Natural killer cell treated with Interleukin-12 subunit alpha and Interleukin-12 subunit beta and Interleukin-15 and Interleukin-18, amount 100 ng/mL, for 72 hours (primary cell): Measurements from ENCODE around the gene PDE3B. TPM values are rescaled to one million over a fixed set of nuclear protein-coding genes. Genes with fewer than 3 reads are reported as not detected.
"Not testable (repeated sequence)": the region's sequence is repeated elsewhere in the genome, so short reads cannot be mapped to it uniquely, and the experiment has no call there.

Source experiments
- ATAC-seq, 2 donors: fragments of 150-1000 bp; cut with Tn5 transposase in 1 of 2; sonication (Bioruptor Pico), chemical (Tn5 transposase) in 1 of 2; 2 replicates each; pipeline ENCODE4 v1.10.0; 2021
- DNase-seq: peaks from one replicate; pipeline ENCODE4 v3.0.0; 2022; ENCODE audit warnings: low spot score
- H3K27ac Mint-ChIP-seq, 2 donors: 1 replicate in 1 of 2; 2 replicates in 1 of 2; pipeline ENCODE4 v1.8.0; 2022; ENCODE audit warnings: mixed read lengths in 2 of 2, mild to moderate bottlenecking in 1 of 2, moderate library complexity in 1 of 2
- H3K27me3 Mint-ChIP-seq, 2 donors: 1 replicate in 1 of 2; 2 replicates in 1 of 2; pipeline ENCODE4 v1.8.0; 2022; ENCODE audit warnings: mixed read lengths in 2 of 2
- H3K36me3 Mint-ChIP-seq: one replicate; pipeline ENCODE4 v1.8.0; 2022; ENCODE audit warnings: mixed read lengths
- H3K4me1 Mint-ChIP-seq, 2 donors: 1 replicate in 1 of 2; 2 replicates in 1 of 2; pipeline ENCODE4 v1.8.0; 2022; ENCODE audit warnings: low read depth in 2 of 2, mixed read lengths in 2 of 2, mild to moderate bottlenecking in 1 of 2
- H3K4me3 Mint-ChIP-seq: one replicate; pipeline ENCODE4 v1.8.0; 2022; ENCODE audit warnings: mixed read lengths
- H3K9me3 Mint-ChIP-seq: 2 replicates; pipeline ENCODE4 v1.8.0; 2022; ENCODE audit warnings: mixed read lengths
- total RNA-seq, 2 donors: library from RNA; stranded (reverse); gene quantifications; one replicate each; pipeline ENCODE4 v1.2.3, GENCODE V29; 2022

PDE3B gene
- total RNA-seq, 2 donors from 2014 or later: 17.7 to 56.8 TPM

- H3K4me3 Mint-ChIP-seq: peak overlapping the region; percentile 73
- H3K4me1 Mint-ChIP-seq: peaks cover 25 to 54% of the 10 kb centered on the region in 2 donors
- H3K9me3 Mint-ChIP-seq: peaks cover 3% of the 10 kb centered on the region
- H3K27me3 Mint-ChIP-seq: no peaks in the 10 kb centered on the region
- ATAC-seq (peak in 1 of 2 donors; percentile 77), DNase-seq (no peak)
- peak overlapping the region; percentile 75 to 80 for H3K27ac Mint-ChIP-seq
- peaks cover 24% of the 10 kb centered on the region for H3K36me3 Mint-ChIP-seq
Measured at GRCh38 chr11:14784230-14784629, 140.6 kb downstream of the PDE3B start.

DNA sequence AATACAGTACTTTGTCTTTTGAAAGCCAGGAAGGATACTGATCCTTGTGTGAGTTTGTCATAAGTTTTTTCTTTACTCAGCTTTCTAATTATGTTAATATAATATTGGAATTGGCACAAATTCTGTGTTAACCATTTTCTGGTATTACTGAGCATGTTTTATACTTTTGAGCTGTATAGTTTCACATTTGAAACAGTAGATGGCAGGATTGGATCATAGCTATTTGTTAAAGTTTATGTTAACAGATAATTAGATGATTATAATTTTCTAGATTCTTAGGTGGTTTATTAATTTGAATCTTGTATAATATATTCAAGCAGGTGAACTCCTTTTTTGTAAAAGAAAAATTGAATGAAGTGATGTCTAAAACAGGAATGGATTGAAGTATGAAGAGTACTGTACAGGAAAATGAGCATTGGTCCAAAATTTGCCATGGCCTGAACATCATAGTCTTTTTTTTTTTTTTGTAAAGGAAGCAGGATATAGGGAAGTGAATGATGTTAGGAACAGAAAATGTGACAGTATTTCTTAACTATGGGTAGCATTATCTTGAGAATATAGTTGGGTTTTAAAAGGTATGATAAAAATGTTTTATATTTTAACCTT lies 146.4 kb downstream of the PDE3B start:
- H3K27me3 Mint-ChIP-seq: no peaks in the 10 kb centered on the region
- DNase-seq: no peak
- H3K4me3 Mint-ChIP-seq: no peak overlapping the region
- peaks cover 0 to 1% of the 10 kb centered on the region in 2 donors for H3K4me1 Mint-ChIP-seq
- H3K36me3 Mint-ChIP-seq: no peaks in the 10 kb centered on the region
- H3K9me3 Mint-ChIP-seq: no peaks in the 10 kb centered on the region
- ATAC-seq: no peak
- H3K27ac Mint-ChIP-seq: no peak overlapping the region

DNA sequence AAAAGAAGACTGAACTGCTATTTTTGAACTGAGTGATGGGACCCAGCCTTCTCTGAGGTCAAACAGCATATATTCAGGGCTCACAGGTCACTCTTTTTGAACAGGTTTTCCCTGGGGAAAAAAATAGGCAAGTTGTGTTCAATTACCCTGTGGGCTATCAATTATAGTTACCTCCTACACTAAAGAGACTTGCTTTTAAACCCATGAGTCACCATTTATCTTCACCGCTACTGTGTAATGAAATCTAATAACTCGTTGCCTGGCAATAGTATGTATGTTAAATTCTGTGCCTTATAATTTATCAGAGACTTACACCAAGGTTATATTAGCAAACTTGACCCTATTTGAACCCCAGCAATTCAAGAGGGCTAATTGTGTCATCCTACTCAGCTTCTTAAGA lies 149.9 kb downstream of the PDE3B start:
- Mint-ChIP-seq H3K27ac (no peak overlapping the region), H3K36me3 (peaks cover 12% of the 10 kb centered on the region), H3K4me1 (peaks cover 0 to 20% of the 10 kb centered on the region in 2 donors), H3K4me3 (no peak overlapping the region), H3K27me3 (no peaks in the 10 kb centered on the region), H3K9me3 (no peaks in the 10 kb centered on the region)
- DNase-seq (no peak), ATAC-seq (no peak)

DNA sequence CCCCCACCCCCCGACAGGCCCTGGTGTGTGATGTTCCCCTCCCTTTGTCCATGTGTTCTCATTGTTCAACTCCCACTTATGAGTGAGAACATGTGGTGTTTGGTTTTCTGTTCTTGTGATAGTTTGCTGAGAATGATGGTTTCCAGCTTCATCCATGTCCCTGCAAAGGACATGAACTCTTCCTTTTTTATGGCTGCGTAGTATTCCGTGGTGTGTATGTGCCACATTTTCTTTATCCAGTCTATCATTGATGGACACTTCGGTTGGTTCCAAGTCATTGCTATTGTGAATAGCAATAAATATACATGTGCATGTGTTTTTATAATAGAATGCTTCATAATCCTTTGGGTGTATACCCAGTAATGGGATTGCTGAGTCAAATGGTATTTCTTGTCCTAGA lies 152.4 kb downstream of the PDE3B start:
- not testable (repeated sequence) for ATAC-seq, H3K4me3 Mint-ChIP-seq, H3K9me3 Mint-ChIP-seq, DNase-seq, H3K27me3 Mint-ChIP-seq, H3K27ac Mint-ChIP-seq
- Mint-ChIP-seq H3K36me3 (peaks cover 18% of the 10 kb centered on the region), H3K4me1 (peaks cover 4 to 26% of the 10 kb centered on the region in 2 donors)

DNA sequence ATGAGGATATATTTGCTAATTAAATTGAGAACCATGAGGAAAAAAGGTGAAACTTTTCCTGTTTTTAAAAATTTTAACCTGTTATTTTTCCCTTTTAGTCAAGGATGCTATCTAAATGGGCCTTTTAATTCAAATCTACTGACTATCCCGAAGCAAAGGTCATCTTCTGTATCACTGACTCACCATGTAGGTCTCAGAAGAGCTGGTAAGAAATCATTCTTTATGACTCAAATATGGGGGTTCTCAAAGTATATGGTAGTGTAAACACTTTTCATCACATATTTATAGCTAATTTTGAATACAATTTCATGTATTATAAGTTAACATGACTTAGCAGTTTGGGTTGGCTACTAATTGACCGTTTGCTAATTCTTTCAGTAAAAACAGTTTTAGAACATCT lies 160.2 kb downstream of the PDE3B start:
- Mint-ChIP-seq H3K9me3 (peaks cover 3% of the 10 kb centered on the region), H3K27me3 (no peaks in the 10 kb centered on the region), H3K4me1 (peaks cover 4% of the 10 kb centered on the region in 2 donors), H3K4me3 (no peak overlapping the region), H3K36me3 (peaks cover 30% of the 10 kb centered on the region), H3K27ac (no peak overlapping the region)
- no peak for DNase-seq
- ATAC-seq: no peak

- no peak overlapping the region for H3K27ac Mint-ChIP-seq
- DNase-seq (no peak), ATAC-seq (no peak)
- H3K4me3 Mint-ChIP-seq: no peak overlapping the region
- H3K9me3 Mint-ChIP-seq: peaks cover 3% of the 10 kb centered on the region
- H3K4me1 Mint-ChIP-seq: peaks cover 5 to 7% of the 10 kb centered on the region in 2 donors
- no peaks in the 10 kb centered on the region for H3K27me3 Mint-ChIP-seq
- H3K36me3 Mint-ChIP-seq: peaks cover 38% of the 10 kb centered on the region
Measured at GRCh38 chr11:14809466-14809865, 165.9 kb downstream of the PDE3B start.

- ATAC-seq: no peak
- Mint-ChIP-seq H3K27me3 (no peaks in the 10 kb centered on the region), H3K9me3 (no peaks in the 10 kb centered on the region)
Measured at GRCh38 chr11:14812757-14813156, 169.2 kb downstream of the PDE3B start.

DNA sequence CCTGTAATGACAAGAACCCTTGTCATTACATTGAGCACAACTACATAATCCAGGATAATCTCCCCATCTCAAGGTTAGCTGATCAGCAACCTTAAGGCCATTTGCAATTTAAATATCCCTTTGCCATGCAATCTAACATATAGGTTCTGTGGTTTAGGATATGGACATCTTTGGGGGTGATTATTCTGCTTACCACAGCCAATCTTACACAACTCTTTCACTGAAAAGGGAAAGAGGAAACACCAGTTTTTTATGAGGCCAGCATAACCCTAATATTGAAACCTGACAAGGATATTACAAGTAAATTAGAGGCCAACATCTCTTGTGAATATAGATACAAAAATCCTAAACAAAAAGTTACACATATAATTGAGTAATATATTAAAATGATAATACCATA lies 169.9 kb downstream of the PDE3B start:
- DNase-seq (no peak), ATAC-seq (peak; percentile 54 to 63)
- H3K36me3 Mint-ChIP-seq: peaks cover 12% of the 10 kb centered on the region
- no peaks in the 10 kb centered on the region for H3K9me3 Mint-ChIP-seq
- H3K4me3 Mint-ChIP-seq: peak overlapping the region; percentile 47
- peak overlapping the region; percentile 41 to 52 for H3K27ac Mint-ChIP-seq
- H3K27me3 Mint-ChIP-seq: no peaks in the 10 kb centered on the region
- H3K4me1 Mint-ChIP-seq: peaks cover 5 to 7% of the 10 kb centered on the region in 2 donors

More at GRCh38 chr11:14812757-14813156, 169.2 kb downstream of the PDE3B start:
- H3K36me3 Mint-ChIP-seq: peaks cover 17% of the 10 kb centered on the region
- H3K27ac Mint-ChIP-seq: no peak overlapping the region
- no peak for DNase-seq
- no peak overlapping the region for H3K4me3 Mint-ChIP-seq
- H3K4me1 Mint-ChIP-seq: peaks cover 5 to 7% of the 10 kb centered on the region in 2 donors

- Mint-ChIP-seq H3K4me3 (no peak overlapping the region), H3K27ac (no peak overlapping the region), H3K4me1 (no peaks in the 10 kb centered on the region), H3K27me3 (no peaks in the 10 kb centered on the region), H3K9me3 (no peaks in the 10 kb centered on the region), H3K36me3 (peaks cover 4% of the 10 kb centered on the region)
- DNase-seq (no peak), ATAC-seq (no peak)
Measured at GRCh38 chr11:14818779-14819178, 175.2 kb downstream of the PDE3B start.

DNA sequence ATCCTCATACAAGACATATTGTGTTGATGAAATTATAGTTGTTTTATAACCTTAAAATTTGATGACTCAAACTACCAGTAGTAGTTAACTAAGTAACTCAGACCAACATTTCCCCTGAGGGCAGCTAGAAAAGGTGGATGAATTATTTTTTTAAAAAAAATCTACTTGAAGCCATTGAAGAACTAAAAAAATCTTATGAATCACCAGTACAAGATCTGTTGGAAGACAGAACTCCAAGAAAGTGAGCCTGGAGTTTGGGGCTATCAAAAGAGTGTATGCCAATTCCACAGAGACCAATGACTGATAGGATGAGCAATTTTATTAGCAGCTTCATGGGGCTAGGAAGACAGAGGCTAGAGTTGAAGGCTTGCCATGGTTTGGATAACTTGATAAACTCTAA lies 176.0 kb downstream of the PDE3B start:
- Mint-ChIP-seq H3K27me3 (no peaks in the 10 kb centered on the region), H3K4me1 (no peaks in the 10 kb centered on the region), H3K27ac (no peak overlapping the region), H3K36me3 (peaks cover 12% of the 10 kb centered on the region), H3K4me3 (no peak overlapping the region), H3K9me3 (no peaks in the 10 kb centered on the region)
- no peak for ATAC-seq
- no peak for DNase-seq

- DNase-seq: no peak
- Mint-ChIP-seq H3K4me1 (peaks cover 2 to 3% of the 10 kb centered on the region in 2 donors), H3K27me3 (peaks cover 0 to 4% of the 10 kb centered on the region in 2 donors), H3K4me3 (no peak overlapping the region), H3K27ac (no peak overlapping the region), H3K36me3 (peaks cover 27% of the 10 kb centered on the region), H3K9me3 (peaks cover 10% of the 10 kb centered on the region)
- no peak for ATAC-seq
Measured at GRCh38 chr11:14821031-14821430, 177.4 kb downstream of the PDE3B start.

DNA sequence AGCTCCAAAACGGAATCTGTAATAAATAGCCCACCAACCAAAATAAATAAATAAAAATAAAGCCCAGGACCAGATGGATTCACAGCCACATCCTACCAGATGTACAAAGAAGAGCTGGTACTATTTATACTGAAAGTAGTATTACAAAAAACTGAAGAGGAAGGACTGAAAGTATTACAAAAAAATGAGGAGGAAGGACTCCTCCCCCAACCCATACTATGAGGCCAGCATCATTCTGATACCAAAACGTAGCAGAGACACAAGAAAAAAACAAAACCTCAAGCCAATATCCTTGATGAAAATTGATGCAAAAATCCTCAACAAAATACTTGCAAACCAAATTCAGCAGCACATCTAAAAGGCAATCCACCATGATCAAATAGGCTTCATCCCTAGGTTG lies 183.0 kb downstream of the PDE3B start:
- Mint-ChIP-seq H3K36me3 (peaks cover 48% of the 10 kb centered on the region), H3K27me3 (peaks cover 0 to 4% of the 10 kb centered on the region in 2 donors), H3K9me3 (peaks cover 18% of the 10 kb centered on the region), H3K27ac (no peak overlapping the region), H3K4me3 (peak overlapping the region; percentile 3), H3K4me1 (peaks cover 13 to 15% of the 10 kb centered on the region in 2 donors)
- DNase-seq (no peak), ATAC-seq (peak in 1 of 2 donors; percentile 51)

DNA sequence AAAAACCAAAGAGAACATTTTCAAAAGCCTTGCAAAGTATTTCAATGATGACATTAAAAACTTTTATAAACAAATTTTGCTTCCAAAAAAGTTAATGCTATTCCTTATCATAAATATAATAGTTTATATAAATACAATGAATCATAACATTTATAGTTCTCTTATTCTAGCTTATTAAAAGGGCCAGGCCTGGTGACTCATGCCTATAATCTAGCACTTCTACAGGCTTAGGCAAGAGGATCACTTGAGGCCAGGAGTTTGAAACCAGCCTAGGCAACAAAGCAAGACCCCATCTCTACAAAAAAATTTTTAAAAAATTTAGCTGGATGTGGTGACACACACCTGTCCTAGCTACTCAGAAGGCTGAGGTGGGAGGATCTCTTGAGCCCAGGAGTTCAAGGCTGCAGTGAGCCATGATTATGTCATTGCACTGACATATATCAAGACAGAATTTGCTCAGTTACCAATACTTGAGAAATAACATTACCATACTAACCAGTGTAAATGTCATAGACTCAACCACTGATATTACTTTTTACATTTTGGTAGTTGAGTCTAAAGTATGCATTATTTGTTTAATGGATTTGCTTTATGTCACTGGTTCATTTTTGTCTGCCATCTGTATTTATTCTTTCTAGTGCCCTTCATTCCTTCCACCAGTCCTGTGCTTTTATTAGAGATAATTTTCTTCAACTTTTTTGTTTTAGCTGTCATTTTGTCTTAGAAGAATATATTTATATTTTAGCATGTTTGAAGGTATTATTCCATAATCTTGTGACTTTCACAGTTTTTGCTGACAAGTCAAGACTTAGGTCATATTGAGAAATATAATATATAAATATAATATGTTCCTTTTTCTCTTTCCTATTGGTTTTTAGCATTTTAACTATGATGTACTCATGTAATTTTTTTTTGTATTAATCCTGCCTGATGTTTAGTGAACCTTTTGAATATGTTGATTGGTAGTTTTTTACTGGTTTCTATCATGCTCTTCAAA lies 192.2 kb downstream of the PDE3B start:
- Mint-ChIP-seq H3K4me1 (peaks cover 0 to 3% of the 10 kb centered on the region in 2 donors), H3K27ac (no peak overlapping the region), H3K4me3 (no peak overlapping the region), H3K9me3 (no peaks in the 10 kb centered on the region), H3K36me3 (peaks cover 12% of the 10 kb centered on the region), H3K27me3 (no peaks in the 10 kb centered on the region)
- DNase-seq: no peak
- no peak for ATAC-seq

GRCh38 chr11:14842002-14842401 lies 198.4 kb downstream of the PDE3B start:
- no peaks in the 10 kb centered on the region for H3K9me3 Mint-ChIP-seq
- DNase-seq (no peak), ATAC-seq (no peak)
- H3K4me3 Mint-ChIP-seq: no peak overlapping the region
- peaks cover 14% of the 10 kb centered on the region for H3K36me3 Mint-ChIP-seq
- no peak overlapping the region for H3K27ac Mint-ChIP-seq
- H3K4me1 Mint-ChIP-seq: no peaks in the 10 kb centered on the region
- no peaks in the 10 kb centered on the region for H3K27me3 Mint-ChIP-seq
